SJSA1 (cell line): ENCODE results near the gene TMTC3. TPM values are rescaled to one million over a fixed set of nuclear protein-coding genes. Genes with fewer than 3 reads are reported as not detected.

Experiments
- DNase-seq, 2 experiments: peaks; one replicate each; pipeline ENCODE4 v3.0.0-alpha.2; 2015 to 2020; ENCODE audit warnings: low spot score in 2 of 2, low read depth in 1 of 2
- H3K27ac ChIP-seq: fragments of 250-450 bp; sonication (Bioruptor Pico); 2 replicates; pipeline ENCODE4 v1.5.1; 2020; ENCODE audit warnings: mild to moderate bottlenecking, moderate library complexity
- H3K27me3 ChIP-seq: fragments of 250-450 bp; sonication (Bioruptor Pico); replicated peaks from 2 replicates; pipeline ENCODE4 v1.5.1; 2020; ENCODE audit warnings: mild to moderate bottlenecking, moderate library complexity
- H3K36me3 ChIP-seq: fragments of 250-450 bp; sonication (Bioruptor Pico); 2 replicates; pipeline ENCODE4 v1.5.1; 2020; ENCODE audit warnings: mild to moderate bottlenecking
- H3K4me1 ChIP-seq: fragments of 250-450 bp; sonication (Bioruptor Pico); replicated peaks from 2 replicates; pipeline ENCODE4 v1.6.1; 2021; ENCODE audit warnings: mild to moderate bottlenecking
- H3K4me3 ChIP-seq: fragments of 250-450 bp; sonication (Bioruptor Pico); 2 replicates; pipeline ENCODE4 v1.5.1; 2020; ENCODE audit warnings: mild to moderate bottlenecking
- H3K9me3 ChIP-seq: fragments of 250-450 bp; sonication (Bioruptor Pico); replicated peaks from 2 replicates; pipeline ENCODE4 v1.5.1; 2020; ENCODE audit warnings: mild to moderate bottlenecking
- total RNA-seq: library from RNA; depleted of rRNA; stranded (reverse); fragments of >200 nt; shearing (Covaris generic); gene quantifications from 2 replicates; pipeline ENCODE4 v1.2.3, GENCODE V29; 2014

Gene TMTC3
- total RNA-seq, 1 experiment from 2014 or later: 52.2 TPM

DNA sequence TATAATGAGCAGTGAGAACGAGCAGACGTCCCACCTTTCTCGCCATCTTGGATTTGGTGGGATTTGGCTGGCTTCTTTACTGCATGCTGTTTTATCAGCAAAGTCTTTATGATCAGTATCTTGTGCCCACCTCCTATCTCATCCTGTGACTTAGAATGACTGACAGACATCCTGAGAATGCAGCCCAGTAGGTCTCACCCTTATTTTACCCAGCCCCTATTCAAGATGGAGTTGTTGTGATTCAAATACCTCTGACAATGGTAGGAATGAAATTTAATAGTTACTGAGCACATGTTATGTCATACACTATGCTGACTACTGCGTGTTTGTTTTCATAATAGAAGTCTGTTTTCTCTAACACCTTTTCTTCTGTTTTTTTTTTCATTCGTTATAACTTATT is 1.9 kb downstream of the TMTC3 start:
- DNase-seq: no peak
- Histone ChIP-seq H3K36me3 (no peaks in the 10 kb centered on the region; the same call in 1 of the 2 replicates), H3K27me3 (no peaks in the 10 kb centered on the region), H3K4me3 (no peak overlapping the region), H3K9me3 (no peaks in the 10 kb centered on the region), H3K4me1 (peaks cover 4% of the 10 kb centered on the region; the same call in 1 of the 2 replicates), H3K27ac (no peak overlapping the region)

DNA sequence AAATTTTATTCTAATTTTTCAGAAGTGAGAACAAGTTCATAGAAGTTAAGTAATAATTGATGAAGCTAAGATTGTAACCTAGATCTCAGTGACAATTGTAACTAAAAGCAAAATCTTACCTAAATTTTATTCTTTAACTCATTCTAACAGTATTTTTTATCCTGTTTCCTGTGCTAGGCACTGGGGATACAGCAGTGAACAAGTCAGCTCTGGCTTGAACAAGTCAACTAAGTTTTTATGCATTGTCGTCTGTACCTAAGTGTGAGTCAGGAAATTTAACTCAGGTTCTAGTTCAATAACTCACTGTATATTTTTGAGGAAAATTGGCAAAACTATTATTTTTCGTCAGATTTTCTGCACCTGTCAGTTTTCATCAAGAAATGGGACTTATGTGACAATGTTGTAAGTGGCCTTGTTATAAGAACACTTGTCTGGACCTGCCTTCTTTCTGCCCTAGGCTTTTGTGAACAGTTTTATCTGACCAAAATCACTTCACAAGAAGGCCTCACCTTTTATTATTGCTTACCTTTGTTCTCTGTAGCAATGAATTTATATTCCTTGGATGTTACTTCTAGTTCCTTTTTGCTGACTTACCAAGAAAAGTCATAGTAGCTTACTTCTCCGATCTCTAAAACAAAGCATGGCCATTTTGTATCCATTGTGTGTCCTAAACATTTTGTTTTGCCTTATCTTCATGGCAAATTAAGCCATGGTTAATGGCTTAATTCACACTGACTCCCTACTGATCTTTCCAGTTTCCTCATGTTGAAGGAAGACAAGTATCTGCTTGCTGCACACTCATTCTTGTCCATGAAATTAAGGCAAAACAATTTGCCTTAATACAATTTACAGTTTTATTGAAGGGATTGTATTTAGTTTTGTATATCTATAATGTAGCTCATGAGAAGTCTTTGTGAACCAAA is 2.7 kb downstream of the TMTC3 start:
- no peak overlapping the region for H3K27ac ChIP-seq
- no peak for DNase-seq
- peaks cover 4% of the 10 kb centered on the region; the same call in 1 of the 2 replicates for H3K4me1 ChIP-seq

DNA sequence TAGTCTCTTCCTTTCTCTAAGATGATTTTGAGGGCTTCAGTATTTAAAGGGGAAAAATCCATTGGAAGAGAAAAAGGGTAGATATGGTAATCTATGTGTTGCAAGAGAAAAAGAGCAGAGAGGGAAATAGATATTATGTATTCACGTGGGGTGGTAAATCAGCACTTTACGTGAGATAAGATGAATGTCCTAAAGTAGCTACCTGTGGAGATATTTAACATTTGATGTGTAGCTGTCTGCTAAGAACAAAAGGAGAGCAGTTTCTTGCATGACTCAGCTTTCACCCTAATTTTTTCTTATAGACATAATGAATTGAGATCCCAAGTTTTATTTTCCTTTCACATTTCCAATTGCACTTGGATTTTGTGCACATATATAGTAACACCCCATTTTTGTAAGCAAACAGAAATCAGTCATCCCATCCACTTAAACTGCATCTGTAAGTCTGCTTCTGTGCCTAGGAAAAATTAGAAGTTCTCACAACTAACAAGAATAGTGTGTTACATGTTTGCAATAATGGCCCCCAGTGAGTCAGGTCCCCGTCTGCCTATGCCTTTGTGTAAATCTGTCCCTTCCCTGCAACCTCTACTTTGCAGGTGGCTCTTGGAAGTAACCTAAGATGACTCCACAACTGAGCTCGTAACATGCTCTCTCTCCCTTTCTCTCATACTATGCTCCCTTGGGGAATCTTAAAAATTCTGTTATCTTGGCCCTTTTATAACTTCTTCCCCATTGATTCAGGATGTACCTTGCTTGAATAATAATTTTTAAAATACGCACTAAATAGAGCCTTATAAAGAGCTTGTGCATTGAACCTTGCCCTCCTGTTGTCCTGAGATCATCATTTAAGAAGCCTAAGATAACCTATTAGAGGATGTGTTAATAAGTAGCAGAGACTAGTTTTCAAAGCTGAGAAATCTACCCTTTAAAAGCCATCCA is 3.7 kb downstream of the TMTC3 start:
- no peaks in the 10 kb centered on the region; the same call in 1 of the 2 replicates for H3K36me3 ChIP-seq
- H3K27me3 ChIP-seq: no peaks in the 10 kb centered on the region
- H3K9me3 ChIP-seq: no peaks in the 10 kb centered on the region
- H3K4me3 ChIP-seq: no peak overlapping the region
- peaks cover 4% of the 10 kb centered on the region; the same call in 1 of the 2 replicates for H3K4me1 ChIP-seq
- no peak for DNase-seq
- H3K27ac ChIP-seq: no peak overlapping the region

More for the DNA sequence above, 2.7 kb downstream of the TMTC3 start:
- no peaks in the 10 kb centered on the region for H3K9me3 ChIP-seq
- H3K27me3 ChIP-seq: no peaks in the 10 kb centered on the region
- no peak overlapping the region for H3K4me3 ChIP-seq
- no peaks in the 10 kb centered on the region; the same call in 1 of the 2 replicates for H3K36me3 ChIP-seq

DNA sequence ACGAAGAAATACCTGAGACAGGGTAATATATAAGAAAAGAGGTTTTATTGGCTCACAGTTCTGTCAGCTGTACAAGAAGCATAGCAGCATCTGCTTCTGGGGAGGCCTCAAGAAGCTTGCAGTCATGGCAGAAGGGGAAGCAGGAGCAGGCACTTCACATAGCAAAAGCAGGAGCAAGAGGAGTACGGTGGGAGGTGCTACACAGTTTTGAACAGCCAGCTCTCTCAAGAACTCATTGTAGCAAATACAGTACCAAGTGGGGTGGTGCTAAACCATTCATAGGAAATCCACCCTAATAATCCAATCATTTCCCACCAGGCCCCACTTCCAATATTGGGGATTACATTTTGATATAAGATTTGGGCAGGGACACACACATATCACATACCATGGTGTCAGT is 8.0 kb downstream of the TMTC3 start:
- Histone ChIP-seq H3K4me1 (no peaks in the 10 kb centered on the region), H3K27me3 (no peaks in the 10 kb centered on the region), H3K36me3 (no peaks in the 10 kb centered on the region), H3K27ac (no peak overlapping the region), H3K9me3 (no peaks in the 10 kb centered on the region), H3K4me3 (no peak overlapping the region)
- no peak for DNase-seq

DNA sequence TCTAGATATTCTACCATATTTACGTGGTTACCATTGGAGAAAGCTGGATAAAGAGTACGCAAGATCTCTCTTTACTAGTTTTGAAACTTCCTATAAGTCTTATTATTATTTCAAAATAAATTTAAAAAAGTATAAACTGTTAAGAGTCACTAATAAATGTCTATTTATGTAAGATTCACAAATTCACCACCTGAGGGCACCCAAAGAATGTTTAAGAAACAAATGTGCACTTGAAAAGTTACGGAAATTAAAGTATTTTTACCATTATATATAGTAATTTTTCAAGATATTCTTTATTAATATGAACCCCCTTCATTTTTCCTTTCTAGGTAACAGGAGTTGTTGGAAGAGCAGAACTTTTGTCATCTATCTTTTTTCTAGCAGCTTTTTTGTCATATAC is 11.9 kb downstream of the TMTC3 start:
- no peak overlapping the region for H3K4me3 ChIP-seq
- no peaks in the 10 kb centered on the region for H3K36me3 ChIP-seq
- no peaks in the 10 kb centered on the region for H3K9me3 ChIP-seq
- H3K27me3 ChIP-seq: no peaks in the 10 kb centered on the region
- H3K4me1 ChIP-seq: no peaks in the 10 kb centered on the region
- no peak for DNase-seq
- no peak overlapping the region for H3K27ac ChIP-seq

DNA sequence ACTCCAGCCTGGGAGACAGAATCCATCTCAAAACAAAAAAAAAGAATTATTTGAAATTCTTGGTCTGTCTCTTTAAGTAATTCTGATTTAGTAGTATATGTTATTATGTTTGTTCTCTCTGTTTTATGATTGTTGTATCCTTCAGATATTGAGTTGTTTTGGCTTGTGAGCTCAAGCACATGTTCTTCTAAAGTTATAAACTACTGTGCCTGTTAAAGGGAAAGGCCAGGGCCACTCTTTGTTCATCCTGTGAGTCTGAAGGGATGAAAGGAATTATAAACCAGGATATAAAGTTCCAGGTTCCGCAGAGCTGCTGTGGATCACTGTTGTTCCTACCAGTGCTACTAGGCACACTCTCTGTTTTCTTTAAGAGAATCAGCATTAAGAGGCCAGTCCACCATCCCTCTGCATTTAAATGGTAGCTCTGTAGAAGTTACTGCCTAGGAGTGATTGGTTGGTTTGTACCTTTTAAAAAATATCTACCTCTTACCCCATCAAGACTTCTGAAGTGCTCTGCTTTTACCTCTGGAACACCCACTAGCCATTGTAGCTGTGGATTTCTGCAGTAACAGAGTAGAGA is 14.1 kb downstream of the TMTC3 start:
- Histone ChIP-seq H3K4me3 (no peak overlapping the region), H3K4me1 (no peaks in the 10 kb centered on the region), H3K27me3 (no peaks in the 10 kb centered on the region), H3K9me3 (no peaks in the 10 kb centered on the region), H3K36me3 (no peaks in the 10 kb centered on the region), H3K27ac (no peak overlapping the region)
- no peak for DNase-seq

DNA sequence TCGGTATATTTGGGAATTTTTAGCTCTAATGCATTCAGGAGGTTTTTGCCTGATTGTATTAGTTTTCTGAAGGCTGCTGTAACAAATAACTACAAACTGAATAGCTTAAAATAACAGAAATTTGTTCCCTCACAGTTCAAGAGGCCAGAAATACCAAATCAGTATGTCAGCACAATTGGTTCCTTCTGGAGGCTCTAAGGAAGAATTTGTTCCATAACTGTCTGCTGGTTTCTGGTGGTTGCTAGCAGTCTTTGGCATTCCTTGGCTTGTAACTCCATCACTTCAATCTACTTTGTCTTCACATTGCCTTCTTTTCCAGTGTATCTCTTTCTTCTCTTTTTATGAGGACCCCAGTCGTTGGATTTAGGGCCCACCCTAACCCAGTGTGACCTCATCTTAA is 21.3 kb downstream of the TMTC3 start:
- Histone ChIP-seq H3K27me3 (no peaks in the 10 kb centered on the region), H3K27ac (no peak overlapping the region), H3K9me3 (no peaks in the 10 kb centered on the region), H3K4me1 (no peaks in the 10 kb centered on the region), H3K4me3 (no peak overlapping the region), H3K36me3 (peaks cover 22% of the 10 kb centered on the region)
- DNase-seq: no peak

DNA sequence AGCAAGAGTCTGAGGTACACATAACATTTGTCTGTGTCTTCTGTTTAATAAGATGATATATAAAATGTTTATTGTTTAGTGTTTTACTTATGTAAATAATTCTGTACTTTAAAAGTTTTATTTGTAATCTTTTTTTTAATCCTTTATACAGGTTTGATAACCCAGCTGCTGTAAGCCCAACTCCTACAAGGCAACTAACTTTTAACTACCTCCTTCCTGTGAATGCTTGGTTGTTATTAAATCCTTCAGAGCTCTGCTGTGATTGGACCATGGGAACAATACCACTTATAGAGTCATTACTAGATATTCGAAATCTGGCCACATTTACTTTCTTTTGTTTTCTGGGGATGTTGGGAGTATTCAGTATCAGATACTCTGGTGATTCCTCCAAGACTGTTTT is 24.1 kb downstream of the TMTC3 start:
- DNase-seq: no peak

DNA sequence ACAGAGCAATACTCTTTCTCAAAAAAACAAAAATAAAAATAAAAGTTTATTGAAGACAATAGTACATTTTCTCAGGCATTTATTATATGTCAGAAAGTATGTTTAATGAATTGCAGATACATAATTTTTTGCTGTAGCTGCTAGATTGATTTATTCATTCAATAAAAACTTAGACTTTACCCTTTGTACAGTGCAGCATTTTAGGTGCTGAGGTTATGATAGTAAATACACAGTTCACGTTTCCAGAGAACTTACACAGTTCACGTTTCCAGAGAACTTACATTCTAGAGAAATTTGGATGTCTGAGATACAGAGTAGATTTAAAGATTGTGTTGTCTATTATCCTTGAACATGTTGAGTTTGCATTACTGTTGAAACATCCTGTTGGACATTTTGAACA is 25.3 kb downstream of the TMTC3 start:
- Histone ChIP-seq H3K9me3 (no peaks in the 10 kb centered on the region), H3K27ac (no peak overlapping the region), H3K4me1 (no peaks in the 10 kb centered on the region), H3K36me3 (peaks cover 22% of the 10 kb centered on the region), H3K4me3 (no peak overlapping the region), H3K27me3 (no peaks in the 10 kb centered on the region)
- DNase-seq: no peak

More for the DNA sequence above, 24.1 kb downstream of the TMTC3 start:
- Histone ChIP-seq H3K9me3 (no peaks in the 10 kb centered on the region), H3K27me3 (no peaks in the 10 kb centered on the region), H3K4me3 (no peak overlapping the region), H3K36me3 (peaks cover 22% of the 10 kb centered on the region), H3K27ac (no peak overlapping the region), H3K4me1 (no peaks in the 10 kb centered on the region)

DNA sequence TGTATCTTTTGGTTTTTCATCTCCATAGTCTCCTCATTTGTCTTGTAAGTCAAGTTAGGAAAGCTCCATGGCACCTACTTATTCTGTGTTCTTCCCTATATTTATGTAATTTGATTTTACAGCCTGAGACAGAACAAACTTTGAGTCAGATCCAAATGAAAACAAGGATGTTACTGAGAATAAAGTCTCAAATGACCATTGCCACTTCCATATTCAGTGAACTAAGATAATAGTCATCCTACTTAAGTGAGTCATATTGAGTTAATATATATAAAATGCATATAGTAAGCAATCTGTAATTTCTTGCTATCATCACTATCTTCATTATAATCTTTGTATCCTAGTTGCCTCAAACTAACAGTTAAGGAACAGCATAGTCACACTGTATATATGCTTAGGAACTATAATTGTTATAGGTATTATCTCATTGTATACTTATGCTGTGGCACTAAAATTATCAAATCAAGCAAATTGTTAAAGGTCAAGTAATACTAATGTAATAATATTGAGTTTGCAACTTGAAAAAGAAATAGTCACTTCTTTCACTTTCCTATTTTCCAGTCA is 30.8 kb downstream of the TMTC3 start:
- peaks cover 8% of the 10 kb centered on the region for H3K36me3 ChIP-seq
- no peak overlapping the region for H3K27ac ChIP-seq
- DNase-seq: no peak

DNA sequence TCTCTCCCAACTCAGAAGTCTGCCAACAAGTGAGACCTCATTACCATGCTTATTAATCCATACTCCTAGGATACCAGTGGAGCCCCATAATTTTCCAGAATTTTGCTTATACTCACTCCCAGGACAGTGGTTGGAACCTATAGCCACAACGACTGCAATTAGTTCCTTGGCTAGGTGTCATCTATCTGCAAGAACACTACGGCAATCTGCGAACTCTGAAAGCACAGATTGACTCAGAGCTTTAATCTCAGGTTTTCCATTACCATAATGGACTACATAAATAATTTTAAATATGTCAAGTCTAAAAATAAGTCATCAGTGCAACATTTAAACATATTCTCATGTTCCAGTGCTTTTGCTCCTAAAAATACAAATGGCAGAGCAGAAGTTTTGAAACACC is 33.4 kb downstream of the TMTC3 start:
- peaks cover 13% of the 10 kb centered on the region for H3K36me3 ChIP-seq
- DNase-seq: no peak
- no peaks in the 10 kb centered on the region for H3K27me3 ChIP-seq
- no peaks in the 10 kb centered on the region for H3K4me1 ChIP-seq
- no peak overlapping the region for H3K27ac ChIP-seq
- no peak overlapping the region for H3K4me3 ChIP-seq
- H3K9me3 ChIP-seq: no peaks in the 10 kb centered on the region

More for the DNA sequence above, 30.8 kb downstream of the TMTC3 start:
- Histone ChIP-seq H3K9me3 (no peaks in the 10 kb centered on the region), H3K4me1 (no peaks in the 10 kb centered on the region), H3K4me3 (no peak overlapping the region), H3K27me3 (no peaks in the 10 kb centered on the region)

DNA sequence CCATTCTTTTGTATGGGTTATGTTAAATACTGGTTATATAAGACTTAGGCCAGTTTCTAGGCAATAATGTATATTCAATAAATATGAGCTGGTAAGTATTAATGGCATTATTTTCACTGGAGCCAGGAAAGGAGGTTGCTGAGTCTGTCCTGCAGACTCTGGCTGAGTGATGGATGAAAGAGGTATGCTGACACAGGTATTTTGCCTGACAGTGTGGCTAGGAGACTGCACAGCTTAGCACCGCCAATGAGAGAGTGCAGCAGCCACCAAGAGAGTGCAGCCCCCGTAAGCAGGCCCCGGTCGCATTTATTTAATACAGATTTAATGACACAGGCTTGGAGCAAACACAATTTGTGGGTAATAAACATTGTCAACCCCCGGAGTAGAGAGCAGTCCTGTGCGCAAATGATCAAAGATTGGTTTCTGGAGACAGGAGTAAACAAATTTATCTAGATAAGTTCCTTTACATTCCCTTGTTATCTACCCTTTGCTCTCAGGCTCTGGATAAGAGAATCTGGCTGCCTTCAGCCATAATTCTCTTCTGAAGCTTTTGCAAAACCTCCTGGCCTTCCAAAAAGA is 37.4 kb downstream of the TMTC3 start:
- no peak overlapping the region for H3K27ac ChIP-seq
- H3K36me3 ChIP-seq: peaks cover 13% of the 10 kb centered on the region
- no peaks in the 10 kb centered on the region for H3K27me3 ChIP-seq
- no peaks in the 10 kb centered on the region for H3K4me1 ChIP-seq
- no peak for DNase-seq
- no peaks in the 10 kb centered on the region for H3K9me3 ChIP-seq
- H3K4me3 ChIP-seq: no peak overlapping the region

DNA sequence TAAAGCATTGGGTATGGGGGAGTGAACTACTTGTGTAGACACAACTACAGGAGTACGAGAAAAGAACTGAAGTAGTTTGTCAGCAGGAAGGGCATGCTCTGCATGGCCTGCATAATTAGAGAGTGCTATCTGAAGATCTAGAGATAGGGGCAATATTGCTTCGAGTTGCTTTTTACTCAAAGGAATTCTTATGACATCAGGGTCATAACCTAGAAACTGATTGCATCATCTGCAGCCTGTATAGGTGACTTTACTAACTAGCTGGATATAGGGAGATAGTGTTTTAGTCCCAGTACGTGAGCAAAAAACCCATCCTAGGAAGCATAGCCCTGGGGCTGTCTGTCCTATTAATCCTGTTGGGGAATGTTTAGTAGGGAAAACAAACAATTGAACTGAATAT is 39.8 kb downstream of the TMTC3 start:
- Histone ChIP-seq H3K9me3 (no peaks in the 10 kb centered on the region), H3K27ac (no peak overlapping the region), H3K27me3 (no peaks in the 10 kb centered on the region), H3K4me3 (no peak overlapping the region), H3K36me3 (peaks cover 13% of the 10 kb centered on the region), H3K4me1 (no peaks in the 10 kb centered on the region)
- DNase-seq: no peak
